ENCODE measurements around the gene OR2V2.

Gene OR2V2

DNA sequence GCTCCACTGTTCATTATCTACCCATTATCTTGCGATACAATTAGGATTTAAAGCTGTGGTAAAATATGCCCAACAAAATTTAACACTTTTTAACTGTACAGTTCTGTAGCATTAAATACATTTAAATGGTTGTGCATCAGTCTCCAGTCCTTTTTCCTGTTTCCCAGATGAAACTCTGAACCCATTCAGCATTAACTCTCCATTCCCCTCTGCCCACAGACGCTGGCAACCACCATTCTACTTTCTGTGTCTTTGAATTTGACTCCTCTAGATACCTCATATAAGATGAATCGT is 60.5 kb downstream of the OR2V2 start:
- H3K27ac ChIP-seq (replicated peaks) = no peak overlapping the region
- peak overlapping the region; percentile 50; the same call in 1 of the 2 replicates for H3K4me3 ChIP-seq (replicated peaks; ENCODE audit: insufficient read depth, low read length)

More for the DNA sequence above, 60.5 kb downstream of the OR2V2 start:
- no peak for DNase-seq (ENCODE audit: low read depth in 1 of 2, low spot score in 1 of 2)
- peaks cover 13% of the 10 kb centered on the region for H3K27me3 ChIP-seq (ENCODE audit: insufficient read depth, poor library complexity, severe bottlenecking)
- no peak for TF ChIP-seq POLR2AphosphoS5 (IDR thresholded peaks at IDR 0.05; ENCODE audit: low read depth)
- TF ChIP-seq, protein P1, sequence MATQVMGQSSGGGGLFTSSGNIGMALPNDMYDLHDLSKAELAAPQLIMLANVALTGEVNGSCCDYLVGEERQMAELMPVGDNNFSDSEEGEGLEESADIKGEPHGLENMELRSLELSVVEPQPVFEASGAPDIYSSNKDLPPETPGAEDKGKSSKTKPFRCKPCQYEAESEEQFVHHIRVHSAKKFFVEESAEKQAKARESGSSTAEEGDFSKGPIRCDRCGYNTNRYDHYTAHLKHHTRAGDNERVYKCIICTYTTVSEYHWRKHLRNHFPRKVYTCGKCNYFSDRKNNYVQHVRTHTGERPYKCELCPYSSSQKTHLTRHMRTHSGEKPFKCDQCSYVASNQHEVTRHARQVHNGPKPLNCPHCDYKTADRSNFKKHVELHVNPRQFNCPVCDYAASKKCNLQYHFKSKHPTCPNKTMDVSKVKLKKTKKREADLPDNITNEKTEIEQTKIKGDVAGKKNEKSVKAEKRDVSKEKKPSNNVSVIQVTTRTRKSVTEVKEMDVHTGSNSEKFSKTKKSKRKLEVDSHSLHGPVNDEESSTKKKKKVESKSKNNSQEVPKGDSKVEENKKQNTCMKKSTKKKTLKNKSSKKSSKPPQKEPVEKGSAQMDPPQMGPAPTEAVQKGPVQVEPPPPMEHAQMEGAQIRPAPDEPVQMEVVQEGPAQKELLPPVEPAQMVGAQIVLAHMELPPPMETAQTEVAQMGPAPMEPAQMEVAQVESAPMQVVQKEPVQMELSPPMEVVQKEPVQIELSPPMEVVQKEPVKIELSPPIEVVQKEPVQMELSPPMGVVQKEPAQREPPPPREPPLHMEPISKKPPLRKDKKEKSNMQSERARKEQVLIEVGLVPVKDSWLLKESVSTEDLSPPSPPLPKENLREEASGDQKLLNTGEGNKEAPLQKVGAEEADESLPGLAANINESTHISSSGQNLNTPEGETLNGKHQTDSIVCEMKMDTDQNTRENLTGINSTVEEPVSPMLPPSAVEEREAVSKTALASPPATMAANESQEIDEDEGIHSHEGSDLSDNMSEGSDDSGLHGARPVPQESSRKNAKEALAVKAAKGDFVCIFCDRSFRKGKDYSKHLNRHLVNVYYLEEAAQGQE (IDR thresholded peaks at IDR 0.05; ENCODE audit: insufficient replicate concordance, low read depth) = no peak
- TF ChIP-seq, protein P2, sequence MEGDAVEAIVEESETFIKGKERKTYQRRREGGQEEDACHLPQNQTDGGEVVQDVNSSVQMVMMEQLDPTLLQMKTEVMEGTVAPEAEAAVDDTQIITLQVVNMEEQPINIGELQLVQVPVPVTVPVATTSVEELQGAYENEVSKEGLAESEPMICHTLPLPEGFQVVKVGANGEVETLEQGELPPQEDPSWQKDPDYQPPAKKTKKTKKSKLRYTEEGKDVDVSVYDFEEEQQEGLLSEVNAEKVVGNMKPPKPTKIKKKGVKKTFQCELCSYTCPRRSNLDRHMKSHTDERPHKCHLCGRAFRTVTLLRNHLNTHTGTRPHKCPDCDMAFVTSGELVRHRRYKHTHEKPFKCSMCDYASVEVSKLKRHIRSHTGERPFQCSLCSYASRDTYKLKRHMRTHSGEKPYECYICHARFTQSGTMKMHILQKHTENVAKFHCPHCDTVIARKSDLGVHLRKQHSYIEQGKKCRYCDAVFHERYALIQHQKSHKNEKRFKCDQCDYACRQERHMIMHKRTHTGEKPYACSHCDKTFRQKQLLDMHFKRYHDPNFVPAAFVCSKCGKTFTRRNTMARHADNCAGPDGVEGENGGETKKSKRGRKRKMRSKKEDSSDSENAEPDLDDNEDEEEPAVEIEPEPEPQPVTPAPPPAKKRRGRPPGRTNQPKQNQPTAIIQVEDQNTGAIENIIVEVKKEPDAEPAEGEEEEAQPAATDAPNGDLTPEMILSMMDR (IDR thresholded peaks at IDR 0.05; ENCODE audit: insufficient read depth, low read length) = no peak
- no peak for TF ChIP-seq SPI1 (IDR thresholded peaks at IDR 0.05; ENCODE audit: borderline replicate concordance, low read depth)
- TF ChIP-seq GABPA (IDR thresholded peaks at IDR 0.05; ENCODE audit: low read depth) = no peak
